Coronary artery (tissue), 2 donors: Measurements from ENCODE around the gene FAM135A.

Experiments used
- DNase-seq: peaks from one replicate; pipeline ENCODE4 v3.0.0-alpha.2; 2017; ENCODE audit warnings: low spot score
- H3K27ac ChIP-seq, 2 donors: fragments of 200-600 bp; sonication (generic); one replicate each; pipeline ENCODE4 v1.5.1; 2016 to 2019
- H3K4me3 ChIP-seq: fragments of 200-600 bp; sonication (generic); 2 replicates; pipeline ENCODE4 v1.5.1; 2016; ENCODE audit warnings: mild to moderate bottlenecking, moderate library complexity
- CTCF ChIP-seq: fragments of 200-600 bp; sonication (generic); IDR thresholded peaks from one replicate; pipeline ENCODE4 v1.5.1; 2019; ENCODE audit warnings: antibody characterized with exemption

Gene FAM135A

GRCh38 chr6:70412252-70413113 lies 825 bp upstream of the FAM135A start:
- H3K4me3 ChIP-seq = peak overlapping the region; percentile 76
- TF ChIP-seq CTCF = no peak
- H3K27ac ChIP-seq = peak overlapping the region; percentile 84 to 92
- DNase-seq = no peak

DNA sequence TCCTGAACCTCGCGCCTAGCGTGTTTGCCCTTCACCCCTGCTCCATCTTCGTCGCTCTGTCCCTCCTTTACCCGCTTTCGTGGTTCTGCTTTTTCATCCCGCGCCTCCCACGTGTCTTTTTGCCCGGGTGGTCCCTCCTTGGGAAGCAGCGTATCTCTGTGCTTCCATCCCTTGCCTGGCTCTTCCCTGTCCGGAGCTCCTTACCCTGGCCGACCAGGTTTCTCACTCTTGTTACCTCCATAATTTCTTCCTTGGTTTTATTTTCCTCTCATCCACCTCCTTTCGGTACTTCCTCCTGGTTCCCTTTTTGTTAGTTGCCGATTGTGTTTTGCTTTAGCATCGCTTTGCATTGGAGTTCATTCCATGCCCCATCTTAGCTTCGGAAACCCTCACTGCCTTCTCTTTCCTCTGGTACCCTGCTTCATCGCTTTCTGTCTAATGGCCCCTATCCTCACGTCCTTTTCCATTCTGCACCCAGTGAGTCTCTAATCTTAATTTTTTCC lies 735 bp downstream of the FAM135A start:
- peak overlapping the region; percentile 84 to 92 for H3K27ac ChIP-seq
- H3K4me3 ChIP-seq = peak overlapping the region; percentile 76
- DNase-seq = no peak
- no peak for TF ChIP-seq CTCF

DNA sequence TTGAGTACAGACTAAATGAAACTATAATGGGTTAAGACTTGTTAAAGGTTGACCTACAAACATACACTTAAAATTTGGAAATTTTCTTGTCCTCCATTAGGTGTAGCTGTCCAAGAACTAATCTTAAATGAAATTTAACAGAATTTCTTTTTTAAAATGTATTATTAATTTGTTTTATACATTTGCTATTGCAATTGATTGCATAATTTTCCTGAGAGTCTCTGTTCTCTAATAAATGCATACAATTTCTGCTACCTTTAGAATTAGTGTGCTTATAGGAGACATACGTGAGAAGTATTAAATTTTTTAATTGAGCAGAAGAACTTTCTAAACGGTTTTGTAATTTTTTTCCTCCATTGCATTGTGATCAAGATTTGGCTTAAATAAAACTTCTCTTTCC lies 1.5 kb downstream of the FAM135A start:
- Histone ChIP-seq H3K27ac (peak overlapping the region in 1 of 2 donors; percentile 92), H3K4me3 (peak overlapping the region; percentile 76)
- no peak for DNase-seq
- TF ChIP-seq CTCF = no peak

- H3K4me3 ChIP-seq = no peak overlapping the region
- DNase-seq = no peak
- no peak for TF ChIP-seq CTCF
- no peak overlapping the region for H3K27ac ChIP-seq
Measured at GRCh38 chr6:70415247-70415646, 1.9 kb downstream of the FAM135A start.

DNA sequence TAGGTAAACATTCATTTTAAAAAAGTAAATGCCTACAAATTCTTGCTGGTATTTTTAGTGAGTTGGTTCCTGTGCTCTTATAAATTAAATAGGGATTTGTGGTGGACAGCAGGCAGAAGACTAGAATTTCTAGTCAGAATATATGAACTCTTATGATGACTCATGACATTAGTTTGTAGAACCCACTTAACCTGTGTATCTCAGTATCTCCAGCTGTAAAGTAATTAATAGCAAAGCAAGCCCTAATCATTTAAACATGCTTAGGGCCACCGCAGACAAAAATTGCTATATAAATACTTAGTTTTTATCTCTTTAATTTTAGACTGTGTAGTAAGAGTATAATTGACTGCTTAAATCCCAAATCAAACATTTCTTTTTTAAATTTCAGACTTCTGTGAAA lies 2.4 kb downstream of the FAM135A start:
- TF ChIP-seq CTCF = no peak
- Histone ChIP-seq H3K27ac (no peak overlapping the region), H3K4me3 (no peak overlapping the region)
- DNase-seq = no peak

DNA sequence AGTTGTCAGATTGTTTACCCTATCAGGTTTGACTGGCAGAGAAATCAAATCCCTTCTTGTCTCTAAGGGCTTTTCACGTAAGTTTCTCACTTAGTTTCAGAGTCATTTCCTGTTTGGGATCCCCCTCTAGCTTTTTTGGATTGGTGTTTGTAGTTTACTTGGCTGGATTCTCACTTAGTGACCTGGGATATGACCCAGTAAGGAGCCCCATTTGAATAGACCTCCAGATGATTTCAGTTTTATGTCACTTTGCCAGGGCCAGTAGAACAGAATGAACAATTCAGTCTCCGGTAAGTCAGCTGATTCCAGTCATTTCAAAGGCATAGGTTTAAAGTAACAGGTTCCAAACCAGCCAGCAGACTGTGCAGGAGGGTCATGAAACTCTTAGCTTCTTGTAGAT lies 8.2 kb downstream of the FAM135A start:
- H3K27ac ChIP-seq = no peak overlapping the region
- no peak overlapping the region for H3K4me3 ChIP-seq
- no peak for TF ChIP-seq CTCF
- DNase-seq = no peak
